Measurements from ENCODE around the gene IGFBPL1. TPM values are rescaled to one million over a fixed set of nuclear protein-coding genes. Genes with fewer than 3 reads are reported as not detected.
A peak's percentile ranks its signal among the peaks of the same experiment; 100 is the strongest.
"Not testable (repeated sequence)": the region's sequence is repeated elsewhere in the genome, so short reads cannot be mapped to it uniquely, and the experiment has no call there.

Gene IGFBPL1
- total RNA-seq, 2 donors from 2014 or later: not detected

DNA sequence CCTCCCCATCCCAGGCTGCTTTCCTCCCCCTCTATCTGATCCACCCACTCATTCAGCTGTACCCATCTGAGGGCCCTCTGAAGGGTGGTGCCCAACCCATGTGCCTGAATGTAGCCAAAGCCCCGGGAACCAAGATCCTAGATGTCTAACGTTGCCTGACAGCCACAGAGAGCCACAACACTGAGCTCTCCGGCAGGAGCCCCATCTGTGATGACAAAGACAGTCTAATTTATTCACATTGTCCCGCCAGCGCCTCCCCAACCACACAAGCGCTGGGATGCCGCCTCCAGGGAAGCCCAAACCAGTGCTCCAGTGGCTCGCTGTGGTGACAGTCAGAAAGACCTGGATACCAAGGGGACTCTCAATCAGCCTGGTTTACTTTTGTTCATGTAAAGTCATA, 8.4 kb downstream of the IGFBPL1 start:
- no peak for DNase-seq (ENCODE audit: low spot score in 2 of 2)
- no peak for ATAC-seq
- no peaks in the 10 kb centered on the region for H3K36me3 Mint-ChIP-seq
- H3K9me3 Mint-ChIP-seq: no peaks in the 10 kb centered on the region
- H3K27ac Mint-ChIP-seq: peak overlapping the region in 1 of 2 donors; percentile 16

DNA sequence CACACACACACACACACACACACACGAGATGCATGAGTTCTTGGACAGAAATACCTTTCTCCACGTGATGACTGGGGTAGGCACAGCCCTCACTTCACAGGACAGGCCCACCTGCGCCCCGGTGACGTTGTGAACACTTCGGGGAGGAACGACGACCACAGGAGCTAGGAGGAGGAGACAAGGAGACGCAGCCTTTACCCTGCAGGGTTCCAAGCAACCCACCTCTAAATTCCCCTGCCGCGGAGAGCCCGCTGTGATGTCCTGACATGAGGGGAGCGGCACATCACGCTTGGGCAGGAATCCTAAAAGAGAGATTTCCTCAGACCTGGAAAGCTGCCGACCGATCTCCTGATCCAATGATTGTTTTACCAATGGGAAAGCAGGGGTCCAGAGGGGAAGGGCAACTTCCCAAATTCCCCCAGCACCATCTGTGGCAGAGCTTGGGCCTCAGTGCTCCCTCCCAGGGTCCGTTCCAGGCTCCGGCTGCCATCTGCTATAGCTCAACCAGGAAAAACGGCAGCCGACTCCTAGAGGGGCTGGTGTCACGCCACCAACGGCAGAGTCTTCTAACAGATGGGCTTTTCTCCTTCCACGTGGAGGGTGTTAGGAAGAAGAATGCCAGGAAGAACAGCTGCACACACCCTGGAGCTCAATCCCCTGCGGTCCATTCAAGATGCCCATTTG, 10.1 kb downstream of the IGFBPL1 start:
- H3K9me3 Mint-ChIP-seq: no peaks in the 10 kb centered on the region
- DNase-seq (ENCODE audit: low spot score in 2 of 2) (no peak), ATAC-seq (no peak)
- no peaks in the 10 kb centered on the region for H3K36me3 Mint-ChIP-seq
- no peak overlapping the region for H3K27ac Mint-ChIP-seq

DNA sequence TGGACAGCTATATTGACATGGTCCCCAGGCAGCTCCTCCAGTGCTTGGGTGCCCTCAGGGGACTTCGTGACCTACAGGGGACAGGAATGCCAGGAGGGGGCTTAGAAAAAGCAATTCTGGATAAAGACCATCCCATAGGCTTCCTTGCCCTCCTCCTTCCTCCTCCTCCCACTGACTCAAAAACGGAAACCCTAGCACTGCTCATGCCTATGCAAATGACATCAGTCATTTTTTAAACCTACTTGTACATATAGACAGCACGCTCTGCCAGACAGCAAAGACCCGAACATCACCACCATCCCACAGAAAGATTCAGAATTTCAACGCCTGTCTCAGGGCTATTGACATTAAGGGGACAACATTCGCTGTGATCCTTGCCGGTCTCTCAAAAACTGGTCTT, 11.0 kb downstream of the IGFBPL1 start:
- no peaks in the 10 kb centered on the region for H3K9me3 Mint-ChIP-seq
- ATAC-seq (no peak), DNase-seq (ENCODE audit: low spot score in 2 of 2) (no peak)
- H3K27ac Mint-ChIP-seq: no peak overlapping the region
- H3K36me3 Mint-ChIP-seq: no peaks in the 10 kb centered on the region

DNA sequence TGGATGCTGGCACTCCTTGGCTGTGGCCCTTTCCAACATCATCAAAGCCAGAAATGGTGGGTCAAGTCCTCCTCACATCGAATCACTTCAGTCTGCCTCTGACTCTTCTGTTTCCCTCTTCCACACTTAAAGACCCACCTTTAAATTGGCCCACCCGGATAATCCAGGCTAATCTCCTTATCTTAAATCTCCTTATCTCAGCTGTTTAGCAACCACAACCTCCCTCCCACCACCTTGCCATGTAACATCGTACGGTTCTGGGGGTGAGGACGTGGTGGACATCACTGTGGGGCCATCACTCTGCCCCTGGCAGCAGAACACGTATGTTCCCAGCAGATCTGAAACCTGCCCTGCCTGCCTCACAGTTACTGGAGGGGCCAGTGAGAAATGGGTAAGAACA, 11.5 kb downstream of the IGFBPL1 start:
- Mint-ChIP-seq H3K36me3 (no peaks in the 10 kb centered on the region), H3K9me3 (no peaks in the 10 kb centered on the region), H3K27ac (no peak overlapping the region)
- no peak for ATAC-seq
- no peak for DNase-seq (ENCODE audit: low spot score in 2 of 2)

DNA sequence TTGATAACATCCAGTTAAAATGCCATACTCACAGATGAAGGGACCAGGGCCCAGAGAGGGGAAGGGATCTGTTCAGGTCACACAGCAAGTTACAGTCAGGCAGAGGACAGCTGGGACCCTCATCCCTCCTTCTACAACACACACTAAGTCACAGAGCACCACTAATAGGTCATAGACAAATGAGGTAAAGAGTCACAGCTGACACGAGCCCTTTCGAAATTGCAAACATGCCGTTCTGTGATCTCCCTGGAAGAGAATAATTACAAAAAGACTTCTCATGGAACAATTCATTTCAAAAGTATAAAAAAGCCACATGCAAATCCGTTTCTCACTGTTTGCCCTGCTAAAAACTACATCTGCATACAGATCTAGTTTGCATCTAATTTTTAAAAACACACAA, 15.5 kb downstream of the IGFBPL1 start:
- no peak overlapping the region for H3K27ac Mint-ChIP-seq
- ATAC-seq (no peak), DNase-seq (ENCODE audit: low spot score in 2 of 2) (no peak)
- H3K9me3 Mint-ChIP-seq: no peaks in the 10 kb centered on the region
- no peaks in the 10 kb centered on the region for H3K36me3 Mint-ChIP-seq

DNA sequence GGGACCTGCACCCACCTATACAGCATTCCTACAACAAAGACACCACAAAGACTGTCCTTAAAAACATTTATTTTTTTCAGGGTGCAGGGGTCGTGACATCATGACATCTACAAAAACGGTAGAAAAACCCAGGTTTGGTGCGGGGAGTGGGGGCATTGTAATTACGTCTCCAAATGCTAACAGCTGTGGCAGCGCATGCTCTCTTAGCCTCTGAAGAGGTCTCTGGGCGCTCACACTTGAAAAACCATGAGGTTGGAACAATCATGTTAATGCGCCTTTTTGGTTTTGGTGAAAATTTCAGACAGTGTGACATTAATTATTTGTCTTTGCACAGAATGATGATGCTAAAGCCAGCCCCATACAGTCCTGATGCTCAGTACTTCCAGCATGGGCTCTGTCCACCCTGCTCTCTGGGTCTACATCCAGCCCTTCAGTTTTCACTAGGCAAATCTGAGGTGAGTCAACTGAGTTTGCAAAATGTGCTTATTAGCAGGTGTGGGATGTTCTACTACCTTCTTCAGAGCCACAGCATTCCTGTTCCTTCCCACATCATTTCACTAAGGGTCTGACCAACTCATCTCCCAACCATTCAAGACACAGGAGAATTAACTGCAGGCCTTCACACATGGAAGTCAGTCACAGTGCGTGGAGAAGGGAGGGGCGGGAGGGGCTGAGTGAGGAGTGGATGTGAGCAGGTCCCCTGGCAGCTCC, 17.6 kb downstream of the IGFBPL1 start:
- H3K9me3 Mint-ChIP-seq: no peaks in the 10 kb centered on the region
- DNase-seq (ENCODE audit: low spot score in 2 of 2) (no peak), ATAC-seq (no peak)
- H3K27ac Mint-ChIP-seq: no peak overlapping the region
- H3K36me3 Mint-ChIP-seq: no peaks in the 10 kb centered on the region

DNA sequence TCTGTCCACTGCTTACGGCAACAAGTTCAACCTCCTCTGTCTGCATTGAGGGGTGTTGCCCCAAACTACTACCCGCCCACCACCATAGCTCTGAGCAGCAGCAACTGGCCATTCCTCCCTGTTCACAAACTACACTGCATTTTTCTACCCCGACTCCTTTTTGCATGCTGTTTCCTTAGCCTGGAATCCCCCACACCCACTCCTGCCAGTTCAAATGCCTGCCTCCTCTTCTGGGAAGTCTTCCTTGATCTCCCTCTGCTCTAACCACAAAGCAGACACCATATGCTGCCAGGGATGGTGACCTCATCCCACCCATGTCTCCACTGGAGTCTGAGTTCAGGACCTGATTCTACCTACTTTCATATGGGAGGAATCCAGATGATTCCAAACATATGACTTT, 18.5 kb downstream of the IGFBPL1 start:
- no peak for ATAC-seq
- DNase-seq (ENCODE audit: low spot score in 2 of 2): no peak
- no peaks in the 10 kb centered on the region for H3K9me3 Mint-ChIP-seq
- no peaks in the 10 kb centered on the region for H3K36me3 Mint-ChIP-seq
- H3K27ac Mint-ChIP-seq: no peak overlapping the region

DNA sequence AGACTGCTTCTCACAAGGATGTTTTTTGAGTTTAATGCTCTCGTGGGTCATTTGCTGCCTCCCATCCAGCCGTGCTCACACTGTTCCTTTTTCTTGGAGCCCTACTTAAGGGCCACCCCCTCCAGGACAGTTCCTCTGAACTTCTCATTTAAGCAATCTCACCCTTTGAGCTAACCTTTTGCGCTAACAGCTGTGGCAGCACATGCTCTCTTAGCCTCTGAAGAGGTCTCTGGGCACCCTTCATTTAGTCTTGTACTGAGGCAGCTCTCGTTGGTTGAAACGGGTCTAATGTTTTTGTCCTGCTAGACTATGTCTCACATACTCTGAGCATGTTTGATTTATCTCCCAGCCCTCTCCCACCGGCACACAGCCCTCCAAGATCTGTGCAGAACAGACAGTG, 19.9 kb downstream of the IGFBPL1 start:
- Mint-ChIP-seq H3K36me3 (no peaks in the 10 kb centered on the region), H3K9me3 (no peaks in the 10 kb centered on the region), H3K27ac (no peak overlapping the region)
- ATAC-seq (no peak), DNase-seq (ENCODE audit: low spot score in 2 of 2) (no peak)

DNA sequence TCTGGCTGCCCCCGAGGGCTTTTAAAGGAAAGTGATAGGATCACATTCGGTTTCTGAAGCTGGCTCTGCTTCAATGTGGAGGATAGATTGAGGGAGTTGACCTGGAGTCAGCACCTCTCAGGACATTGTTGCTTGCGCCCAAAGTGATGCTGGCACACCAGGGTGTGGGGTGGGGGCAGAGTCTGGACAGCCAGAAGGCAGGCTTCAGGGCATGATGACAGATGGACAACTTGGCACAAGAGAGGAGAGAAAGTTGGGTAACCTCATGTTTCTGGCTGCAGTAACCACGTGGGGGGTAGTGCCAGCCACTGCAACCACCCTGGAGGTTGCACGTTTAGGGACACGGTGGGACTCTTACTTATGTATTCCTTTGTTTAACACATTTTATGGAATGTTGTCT, 22.3 kb downstream of the IGFBPL1 start:
- Mint-ChIP-seq H3K9me3 (no peaks in the 10 kb centered on the region), H3K36me3 (peaks cover 10 to 12% of the 10 kb centered on the region in 2 donors), H3K27ac (no peak overlapping the region)
- ATAC-seq (no peak), DNase-seq (ENCODE audit: low spot score in 2 of 2) (no peak)

DNA sequence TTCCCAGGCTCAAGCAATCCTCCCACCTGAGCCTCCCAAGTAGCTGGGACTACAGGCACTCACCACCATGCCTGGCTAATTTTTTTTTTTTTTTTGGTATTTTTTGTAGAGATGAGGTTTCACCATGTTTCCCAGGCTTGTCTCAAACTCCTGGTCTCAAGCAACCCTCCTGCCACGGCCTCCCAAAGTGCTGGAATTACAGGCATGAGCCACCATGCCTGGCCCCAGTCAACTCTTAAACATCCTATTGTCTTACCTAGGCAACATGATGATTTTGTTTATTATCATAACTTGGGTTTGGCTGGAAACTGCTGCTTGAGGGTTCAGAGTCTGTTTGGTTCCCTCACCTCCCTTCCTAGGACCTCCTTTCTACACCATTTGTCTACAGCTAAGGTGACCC, 25.1 kb downstream of the IGFBPL1 start:
- not testable (repeated sequence) for H3K27ac Mint-ChIP-seq; H3K9me3 Mint-ChIP-seq; ATAC-seq; DNase-seq (ENCODE audit: low spot score in 2 of 2)
- H3K36me3 Mint-ChIP-seq: peaks cover 29 to 31% of the 10 kb centered on the region in 2 donors

DNA sequence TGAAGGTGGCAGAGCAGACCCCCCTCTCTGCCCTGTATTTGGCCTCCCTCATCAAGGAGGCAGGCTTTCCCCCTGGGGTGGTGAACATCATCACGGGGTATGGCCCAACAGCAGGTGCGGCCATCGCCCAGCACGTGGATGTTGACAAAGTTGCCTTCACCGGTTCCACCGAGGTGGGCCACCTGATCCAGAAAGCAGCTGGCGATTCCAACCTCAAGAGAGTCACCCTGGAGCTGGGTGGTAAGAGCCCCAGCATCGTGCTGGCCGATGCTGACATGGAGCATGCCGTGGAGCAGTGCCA, 27.9 kb downstream of the IGFBPL1 start:
- Mint-ChIP-seq H3K36me3 (peaks cover 31 to 35% of the 10 kb centered on the region in 2 donors), H3K27ac (no peak overlapping the region)

DNA sequence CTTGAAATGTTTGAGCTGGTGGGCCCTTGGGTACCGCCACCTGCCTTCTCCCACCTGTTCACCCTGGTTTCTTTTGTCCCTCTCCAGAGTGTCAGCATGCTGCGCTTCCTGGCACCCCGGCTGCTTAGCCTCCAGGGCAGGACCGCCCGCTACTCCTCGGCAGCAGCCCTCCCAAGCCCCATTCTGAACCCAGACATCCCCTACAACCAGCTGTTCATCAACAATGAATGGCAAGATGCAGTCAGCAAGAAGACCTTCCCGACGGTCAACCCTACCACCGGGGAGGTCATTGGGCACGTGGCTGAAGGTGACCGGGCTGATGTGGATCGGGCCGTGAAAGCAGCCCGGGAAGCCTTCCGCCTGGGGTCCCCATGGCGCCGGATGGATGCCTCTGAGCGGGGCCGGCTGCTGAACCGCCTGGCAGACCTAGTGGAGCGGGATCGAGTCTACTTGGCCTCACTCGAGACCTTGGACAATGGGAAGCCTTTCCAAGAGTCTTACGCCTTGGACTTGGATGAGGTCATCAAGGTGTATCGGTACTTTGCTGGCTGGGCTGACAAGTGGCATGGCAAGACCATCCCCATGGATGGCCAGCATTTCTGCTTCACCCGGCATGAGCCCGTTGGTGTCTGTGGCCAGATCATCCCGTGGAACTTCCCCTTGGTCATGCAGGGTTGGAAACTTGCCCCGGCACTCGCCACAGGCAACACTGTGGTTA, 28.4 kb downstream of the IGFBPL1 start:
- no peak for ATAC-seq
- Mint-ChIP-seq H3K36me3 (peaks cover 31 to 35% of the 10 kb centered on the region in 2 donors), H3K27ac (no peak overlapping the region), H3K9me3 (peaks cover 0 to 4% of the 10 kb centered on the region in 2 donors)
- no peak for DNase-seq (ENCODE audit: low spot score in 2 of 2)

More for the DNA sequence above, 27.9 kb downstream of the IGFBPL1 start:
- no peak for ATAC-seq
- no peak for DNase-seq (ENCODE audit: low spot score in 2 of 2)
- peaks cover 0 to 4% of the 10 kb centered on the region in 2 donors for H3K9me3 Mint-ChIP-seq

DNA sequence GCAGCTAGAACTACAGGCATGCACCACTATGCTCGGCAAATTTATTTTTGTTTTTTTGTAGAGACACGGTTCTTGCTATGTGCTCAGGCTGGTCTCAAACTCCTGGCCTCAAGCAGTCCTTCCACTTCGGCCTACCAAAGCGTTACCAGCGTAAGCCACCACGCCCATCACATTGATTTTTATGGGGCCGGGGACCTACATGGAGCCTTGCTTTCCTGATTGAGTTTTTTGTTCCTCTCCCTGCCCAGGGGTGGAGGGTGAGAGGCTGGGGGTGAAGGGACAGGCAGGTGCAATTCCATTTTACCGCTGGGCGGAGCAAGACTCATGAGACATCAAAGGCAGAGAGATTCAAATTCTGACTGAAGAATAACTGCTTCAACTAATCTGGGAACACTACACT, 29.8 kb downstream of the IGFBPL1 start:
- no peak overlapping the region for H3K27ac Mint-ChIP-seq
- peaks cover 31 to 35% of the 10 kb centered on the region in 2 donors for H3K36me3 Mint-ChIP-seq
- DNase-seq (ENCODE audit: low spot score in 2 of 2) (no peak), ATAC-seq (no peak)
- H3K9me3 Mint-ChIP-seq: peaks cover 0 to 4% of the 10 kb centered on the region in 2 donors

DNA sequence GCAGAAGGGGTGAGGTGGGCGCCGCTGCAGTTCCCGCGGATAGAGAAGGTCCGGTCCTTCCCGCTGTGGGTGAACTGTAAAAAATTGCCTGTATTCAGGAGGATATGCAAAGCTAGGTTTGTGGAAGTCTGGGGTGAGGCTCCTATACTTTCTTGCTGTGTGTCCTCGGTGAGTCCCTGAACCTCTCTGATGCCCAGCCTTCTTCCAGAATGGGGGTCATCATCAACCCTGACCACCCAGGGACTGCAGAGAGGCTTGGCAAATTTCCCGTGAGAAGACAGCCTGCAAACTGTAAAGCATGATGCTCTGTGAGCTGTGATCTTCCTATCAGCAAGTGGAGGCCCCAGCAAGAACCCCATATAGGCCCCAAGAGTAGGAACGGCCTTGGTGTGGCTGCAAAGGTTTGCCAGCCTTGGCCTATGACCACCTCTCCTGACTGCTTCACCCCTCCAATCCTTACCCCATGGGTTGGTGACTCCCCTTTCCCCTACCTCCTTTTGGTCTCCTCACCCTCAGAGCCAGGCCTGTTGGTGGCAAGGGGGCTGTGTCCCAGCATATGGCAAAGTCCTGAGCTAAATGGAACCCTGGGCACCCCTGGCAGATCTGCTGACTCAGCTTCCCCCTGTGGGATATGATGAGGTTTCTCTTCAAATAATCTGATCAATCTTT, 31.0 kb downstream of the IGFBPL1 start:
- Mint-ChIP-seq H3K36me3 (peaks cover 31 to 35% of the 10 kb centered on the region in 2 donors), H3K9me3 (peaks cover 0 to 4% of the 10 kb centered on the region in 2 donors), H3K27ac (peak overlapping the region; percentile 85 to 98)
- ATAC-seq: no peak
- peak in 1 of 2 donors; percentile 7 for DNase-seq (ENCODE audit: low spot score in 2 of 2)

DNA sequence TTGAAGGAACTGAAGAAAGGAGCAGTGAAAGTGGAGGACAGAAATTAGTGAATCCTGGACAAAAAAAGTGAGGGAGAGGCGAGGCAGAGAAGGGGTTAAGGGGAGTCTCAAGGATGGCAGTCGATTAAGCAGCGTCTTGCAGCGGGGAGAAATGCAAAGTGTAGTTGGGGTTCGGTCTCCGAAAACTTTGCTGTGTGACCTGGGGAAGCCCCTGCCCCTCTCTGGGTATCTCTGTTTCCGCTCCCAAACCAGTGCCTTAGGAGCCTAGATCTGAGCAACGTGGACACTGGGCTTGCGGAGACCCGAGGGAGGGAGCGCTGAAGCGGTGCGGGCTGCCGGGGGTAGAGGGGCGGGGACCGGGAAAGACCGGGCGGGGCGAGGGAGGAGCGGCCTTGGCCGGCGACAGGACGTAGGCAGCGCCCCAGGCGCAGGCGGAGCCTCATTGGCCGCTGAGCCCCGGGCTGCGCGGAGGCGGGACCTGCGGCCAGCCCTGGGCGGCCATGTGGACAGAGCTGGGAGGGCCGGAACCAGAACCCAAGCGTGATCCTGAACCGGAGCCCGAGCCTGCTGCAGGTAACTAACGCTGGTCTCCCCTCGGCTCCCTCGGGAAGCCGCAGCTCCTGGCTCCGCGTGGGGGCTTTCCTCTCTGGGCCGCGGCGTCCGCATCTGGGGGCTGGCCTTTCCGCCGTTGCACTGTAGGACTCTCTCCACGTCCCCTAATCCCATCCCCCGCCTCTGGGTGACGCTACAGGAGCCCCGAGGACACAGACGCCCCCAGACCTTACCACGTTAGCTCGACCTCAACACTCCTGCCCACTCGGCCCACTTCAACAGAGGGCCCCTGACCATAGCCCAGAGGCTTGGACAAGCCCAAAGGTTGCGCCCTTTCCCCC, 31.8 kb downstream of the IGFBPL1 start, which contains the start of gene ALDH1B1:
Gene ALDH1B1 (plus strand): TSS at position 468 of the 893 bp plus-strand sequence. CDS start 3,047 bp downstream, outside the sequence.
- peak within 1 kb of the TSS; percentile 85 to 98 for H3K27ac Mint-ChIP-seq
- ATAC-seq (peak; percentile 99 to 100), DNase-seq (ENCODE audit: low spot score in 2 of 2) (peak; percentile 81 to 82)
- peaks cover 26 to 28% of the 10 kb centered on the region in 2 donors for H3K36me3 Mint-ChIP-seq
- H3K9me3 Mint-ChIP-seq: peaks cover 0 to 4% of the 10 kb centered on the region in 2 donors
